Hepatocyte (in vitro differentiated cells): Measurements from ENCODE around the gene FBXO47.

Experiments used
- CTCF ChIP-seq: fragments of 200-600 bp; sonication (generic); IDR thresholded peaks from 2 replicates; pipeline ENCODE4 v1.5.1; 2016; ENCODE audit warnings: antibody characterized with exemption, mild to moderate bottlenecking; ENCODE audit not compliant: poor library complexity
- EZH2phosphoT487 ChIP-seq: fragments of 200-600 bp; sonication (generic); IDR thresholded peaks from one replicate; pipeline ENCODE4 v1.6.1; 2018; ENCODE audit warnings: antibody characterized with exemption, mild to moderate bottlenecking, low read depth, moderate library complexity; ENCODE audit not compliant: unreplicated experiment, severe bottlenecking

DNA sequence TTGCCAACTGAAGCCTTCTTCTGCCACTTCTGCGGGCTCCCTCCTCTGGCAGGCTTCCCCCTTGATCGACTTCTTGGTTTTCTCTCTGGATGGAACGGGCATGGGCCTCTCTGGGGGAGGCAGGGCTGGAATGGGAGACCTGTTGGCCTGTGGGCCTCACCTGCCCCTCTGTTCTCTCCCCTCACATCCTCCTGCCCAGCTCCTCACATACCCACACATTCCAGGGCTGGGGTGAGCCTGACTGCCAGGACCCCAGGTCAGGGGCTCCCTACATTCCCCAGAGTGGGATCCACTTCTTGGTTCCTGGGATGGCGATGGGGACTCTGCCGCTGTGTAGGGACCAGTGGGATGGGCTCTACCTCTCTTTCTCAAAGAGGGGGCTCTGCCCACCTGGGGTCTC, 48.3 kb downstream of the FBXO47 start:
- no peak for TF ChIP-seq EZH2phosphoT487
- TF ChIP-seq CTCF = no peak
